ENCODE measurements around the gene APBB1IP.

GRCh38 chr10:26481315-26481692 lies 43.2 kb downstream of the APBB1IP start:
- TF ChIP-seq CTCF (IDR thresholded peaks at IDR 0.05; ENCODE audit: low read depth, low read length) = no peak
- no peak for TF ChIP-seq POLR2A (IDR thresholded peaks at IDR 0.05; ENCODE audit: extremely low read depth, insufficient read length)
- no peak for TF ChIP-seq MAX (IDR thresholded peaks at IDR 0.05; ENCODE audit: low read depth, low read length)
- TF ChIP-seq MYC (IDR thresholded peaks at IDR 0.05; ENCODE audit: low read depth, low read length) = no peak
